GM21576 (cell line): Measurements from ENCODE around the gene GAB2.
"Not testable (repeated sequence)": the region's sequence is repeated elsewhere in the genome, so short reads cannot be mapped to it uniquely, and the experiment has no call there.

ENCODE experiments used
- ATAC-seq: cut with Tn5 transposase; IDR thresholded peaks from one replicate; pipeline ENCODE4 v1.9.1; 2021; ENCODE audit warnings: mild to moderate bottlenecking, moderate library complexity; ENCODE audit not compliant: unreplicated experiment

Gene GAB2

GRCh38 chr11:78259777-78260487, 157.7 kb downstream of the GAB2 start:
- no peak for ATAC-seq

- ATAC-seq = no peak
Observed at GRCh38 chr11:78257654-78258053, 160.0 kb downstream of the GAB2 start.

- ATAC-seq = no peak
Observed at GRCh38 chr11:78256962-78257361, 160.7 kb downstream of the GAB2 start.

GRCh38 chr11:78255919-78256318, 161.7 kb downstream of the GAB2 start:
- no peak for ATAC-seq

GRCh38 chr11:78254268-78254667, 163.4 kb downstream of the GAB2 start:
- no peak for ATAC-seq

DNA sequence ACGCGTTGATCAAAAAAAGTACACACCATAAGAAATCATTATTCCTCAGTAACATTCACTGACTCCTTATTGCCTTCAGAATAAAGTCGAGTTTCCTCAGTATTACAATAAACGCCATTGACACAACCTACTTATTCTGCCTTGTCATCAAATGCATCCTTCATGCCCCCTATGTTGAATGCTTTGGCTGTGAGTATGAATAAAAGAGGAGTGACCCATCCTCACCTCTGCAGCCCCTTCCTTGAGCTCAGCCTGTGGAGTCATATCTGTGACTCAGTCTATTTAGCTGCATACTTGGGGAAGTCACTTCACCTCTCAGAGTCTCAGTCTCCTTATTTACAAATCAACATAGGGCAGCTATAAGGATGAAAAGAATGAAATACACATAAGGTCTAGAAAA, 163.8 kb downstream of the GAB2 start:
- ATAC-seq = no peak

DNA sequence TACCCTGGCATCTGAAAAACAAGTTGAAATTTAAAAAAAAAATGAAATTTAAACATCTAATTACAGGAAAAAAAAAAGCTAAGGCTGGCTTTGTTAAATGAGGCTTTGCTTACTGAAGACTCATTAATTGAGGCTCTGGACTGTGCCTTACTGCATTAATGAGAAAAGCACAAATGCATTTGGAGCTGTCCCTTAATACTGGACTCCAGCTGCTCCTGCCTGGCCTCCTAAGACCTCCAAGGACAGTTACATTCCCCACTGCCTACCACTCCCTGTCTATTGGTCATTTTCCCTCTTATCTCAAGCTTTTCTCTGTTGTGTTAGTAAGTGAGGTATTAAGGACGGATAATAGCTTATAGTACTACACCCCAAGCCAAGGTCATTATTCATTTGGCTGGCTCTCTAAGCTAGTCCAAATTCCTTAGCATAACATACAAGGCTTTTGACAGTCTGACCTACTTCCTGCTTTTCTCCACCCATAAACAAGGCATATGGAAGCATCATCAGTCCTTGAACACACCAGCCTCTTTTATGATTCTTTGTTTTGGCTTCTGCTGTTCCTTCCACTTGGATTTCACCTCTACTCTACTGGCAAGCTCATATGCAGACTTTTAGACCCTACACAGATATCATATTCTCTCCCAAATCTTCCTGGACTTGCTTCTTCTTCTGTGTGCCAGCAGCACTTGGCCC, 166.4 kb downstream of the GAB2 start:
- ATAC-seq = no peak

GRCh38 chr11:78250099-78250498, 167.5 kb downstream of the GAB2 start:
- ATAC-seq = no peak

- ATAC-seq = no peak
Observed at GRCh38 chr11:78248903-78249302, 168.7 kb downstream of the GAB2 start.

DNA sequence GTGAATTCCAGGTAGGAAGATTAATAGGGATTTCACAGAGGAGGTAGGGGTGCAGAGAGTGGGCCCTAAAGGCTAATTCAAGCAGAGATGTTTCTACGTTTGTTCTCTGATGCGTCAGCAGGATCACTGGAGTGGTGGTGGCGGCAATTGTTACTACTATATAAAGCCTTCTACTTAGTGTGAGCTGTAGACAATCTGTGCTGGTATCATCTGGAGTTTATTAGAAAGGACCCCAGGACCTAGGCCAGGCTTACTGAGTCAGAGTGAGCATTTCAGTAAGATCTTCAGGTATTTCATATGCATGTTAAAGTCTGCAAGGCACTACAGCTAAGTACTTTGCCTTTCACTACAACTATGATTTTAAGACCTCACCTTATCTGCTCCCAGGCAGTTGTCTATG, 169.4 kb downstream of the GAB2 start:
- ATAC-seq = no peak

- ATAC-seq = no peak
Observed at GRCh38 chr11:78244546-78245255, 172.9 kb downstream of the GAB2 start.

DNA sequence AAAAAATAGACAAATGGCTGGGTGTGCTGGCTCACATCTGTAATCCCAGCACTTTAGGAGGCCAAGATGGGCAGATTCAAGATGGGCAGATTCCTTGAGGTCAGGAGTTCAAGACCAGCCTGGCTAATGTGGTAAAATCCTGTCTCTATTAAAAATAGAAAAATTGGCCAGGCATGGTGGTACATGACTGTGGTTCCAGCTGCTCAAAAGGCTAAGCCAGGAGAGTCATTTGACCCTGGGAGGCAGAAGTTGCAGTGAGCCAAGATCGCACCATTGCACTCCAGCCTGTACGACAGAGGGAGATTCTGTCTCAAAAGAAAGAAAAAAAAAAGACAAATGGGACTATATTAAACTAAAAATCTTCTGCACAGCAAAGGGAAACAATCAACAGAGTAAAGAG, 173.5 kb downstream of the GAB2 start:
- no peak for ATAC-seq

DNA sequence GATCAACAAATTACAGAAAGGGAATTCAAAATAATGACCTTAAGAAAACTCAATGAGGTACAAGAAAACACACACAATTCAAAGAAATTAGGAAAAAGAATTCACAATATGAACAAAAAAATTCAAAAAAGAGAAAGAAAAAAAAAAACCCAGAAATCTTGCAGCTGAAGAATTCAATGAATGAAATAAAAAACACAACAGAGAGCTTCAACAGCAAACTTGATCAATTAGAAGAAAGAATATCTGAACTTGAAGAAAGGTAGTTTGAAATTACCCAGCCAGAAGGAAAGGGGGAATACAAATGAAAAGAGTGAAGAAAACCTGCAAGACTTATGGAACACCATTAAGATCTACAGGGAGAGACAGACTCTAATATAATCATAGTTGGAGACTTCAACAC, 176.1 kb downstream of the GAB2 start:
- ATAC-seq = no peak

DNA sequence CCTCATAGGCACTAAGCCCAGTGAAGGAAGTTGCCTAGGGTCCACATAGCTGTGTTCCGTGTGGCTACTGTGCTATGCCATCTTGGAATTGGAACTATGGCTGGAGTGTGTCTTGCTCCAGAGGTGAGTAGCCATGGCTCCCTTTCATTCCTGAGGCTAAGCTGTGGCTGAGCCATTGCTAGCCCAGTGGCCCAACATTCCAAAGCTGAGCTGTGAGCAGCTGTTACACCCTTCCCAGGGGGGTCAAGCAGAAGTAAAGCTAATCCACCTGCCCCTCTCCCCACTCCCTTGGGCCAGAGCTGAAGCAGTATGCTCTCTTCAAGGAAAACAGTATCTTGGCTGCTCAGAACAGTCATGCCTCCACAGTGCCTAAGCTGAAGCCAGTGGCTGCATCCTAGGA, 177.8 kb downstream of the GAB2 start:
- no peak for ATAC-seq

GRCh38 chr11:78237293-78238046, 180.2 kb downstream of the GAB2 start:
- no peak for ATAC-seq

DNA sequence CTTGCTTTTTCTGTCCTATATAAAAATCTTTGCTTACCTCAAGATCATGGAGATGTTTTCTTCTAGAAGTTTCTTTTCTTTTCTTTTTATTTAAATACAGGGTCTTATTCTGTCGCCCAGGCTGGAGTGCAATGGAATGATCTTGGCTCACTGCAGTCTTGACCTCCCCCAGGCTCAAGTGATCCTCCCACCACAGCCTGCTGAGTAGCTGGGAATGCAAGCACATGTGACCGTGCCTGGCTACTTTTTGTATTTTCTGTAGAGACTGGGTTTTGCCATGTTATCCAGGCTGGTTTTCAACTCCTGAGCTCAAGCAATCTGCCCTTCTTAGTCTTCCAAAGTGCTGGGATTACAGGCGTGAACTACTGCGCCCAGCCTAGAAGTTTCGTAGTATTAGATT, 183.6 kb downstream of the GAB2 start:
- ATAC-seq = no peak

- ATAC-seq = not testable (repeated sequence)
Observed at GRCh38 chr11:78233046-78233445, 184.6 kb downstream of the GAB2 start.

DNA sequence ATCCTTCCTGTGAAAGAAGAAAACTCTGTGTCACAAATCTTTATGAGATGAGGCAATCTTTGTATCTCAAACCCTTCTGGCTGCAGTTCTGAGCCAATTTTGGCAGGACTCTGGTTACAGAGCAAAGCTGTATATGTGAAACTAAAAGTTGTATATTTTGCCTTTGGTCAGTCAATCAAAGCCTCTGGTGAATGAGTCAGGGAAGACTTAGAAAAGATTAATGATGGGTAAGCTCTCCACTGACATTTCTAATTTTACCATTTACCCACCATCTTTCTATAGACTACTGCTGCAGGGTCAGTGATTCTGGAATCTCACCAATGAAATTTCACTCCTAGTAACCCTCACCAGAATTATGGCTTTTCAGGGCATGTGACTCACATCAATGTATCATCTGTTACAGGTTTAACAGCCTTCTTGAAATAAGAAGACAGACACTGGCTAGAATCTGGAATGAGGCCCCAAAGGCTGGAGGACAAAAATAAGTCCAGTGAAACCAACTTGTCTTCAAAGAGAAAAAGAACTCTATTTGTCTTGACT, 185.6 kb downstream of the GAB2 start:
- no peak for ATAC-seq

DNA sequence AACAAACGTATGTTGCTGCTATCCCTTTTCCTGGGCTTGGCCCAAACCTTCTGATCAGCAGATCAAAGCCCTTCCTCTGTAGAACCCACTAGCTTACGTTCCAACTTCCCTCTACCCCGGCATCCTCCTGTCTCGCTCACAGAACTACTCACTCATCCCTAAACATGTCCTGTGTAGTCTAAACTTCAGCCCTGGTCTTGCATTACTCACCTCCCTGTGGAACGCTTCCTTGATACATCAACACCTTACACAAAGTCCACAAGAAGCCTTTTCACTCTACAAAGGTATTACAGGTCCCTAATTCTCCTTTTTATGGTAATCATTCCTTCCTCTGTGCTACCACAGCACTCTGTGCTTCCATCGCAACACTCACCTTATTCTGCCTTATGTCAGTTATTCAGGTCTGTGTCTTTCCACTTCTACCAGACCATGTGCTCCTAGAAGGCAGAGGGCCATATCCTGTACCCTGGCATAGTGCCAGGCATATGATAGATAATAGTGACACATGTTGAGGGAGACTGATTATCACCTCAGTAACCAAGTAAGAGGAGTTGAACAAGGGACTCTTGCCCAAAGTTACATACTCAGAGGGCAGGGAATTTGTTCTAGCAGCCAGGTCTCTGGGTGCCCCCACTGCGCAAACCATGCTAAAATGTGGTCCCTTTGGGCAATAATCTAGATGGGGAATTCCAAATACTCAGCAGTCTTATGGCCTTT, 187.3 kb downstream of the GAB2 start:
- no peak for ATAC-seq

DNA sequence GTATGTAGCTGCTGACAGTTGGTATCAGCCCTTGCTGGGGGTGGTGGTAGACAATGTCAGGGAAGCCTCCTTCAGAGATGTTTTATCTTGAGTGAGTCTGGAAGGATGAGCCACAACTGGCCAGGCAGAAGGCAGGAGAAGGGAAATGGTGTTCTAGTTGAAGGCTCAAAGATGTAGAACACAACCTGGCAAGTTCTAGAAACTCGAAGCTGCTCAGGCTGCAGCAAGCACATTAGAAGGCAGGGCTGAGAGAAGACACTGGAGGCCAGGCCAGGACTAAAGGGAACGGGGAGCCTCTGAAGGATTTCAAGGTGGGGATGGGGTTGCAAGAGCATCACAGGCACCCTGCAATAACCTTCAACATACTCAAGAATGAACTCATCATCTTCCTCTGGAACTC, 188.5 kb downstream of the GAB2 start:
- ATAC-seq = no peak
